ENCODE results near the gene NPR3.

The NPR3 gene

DNA sequence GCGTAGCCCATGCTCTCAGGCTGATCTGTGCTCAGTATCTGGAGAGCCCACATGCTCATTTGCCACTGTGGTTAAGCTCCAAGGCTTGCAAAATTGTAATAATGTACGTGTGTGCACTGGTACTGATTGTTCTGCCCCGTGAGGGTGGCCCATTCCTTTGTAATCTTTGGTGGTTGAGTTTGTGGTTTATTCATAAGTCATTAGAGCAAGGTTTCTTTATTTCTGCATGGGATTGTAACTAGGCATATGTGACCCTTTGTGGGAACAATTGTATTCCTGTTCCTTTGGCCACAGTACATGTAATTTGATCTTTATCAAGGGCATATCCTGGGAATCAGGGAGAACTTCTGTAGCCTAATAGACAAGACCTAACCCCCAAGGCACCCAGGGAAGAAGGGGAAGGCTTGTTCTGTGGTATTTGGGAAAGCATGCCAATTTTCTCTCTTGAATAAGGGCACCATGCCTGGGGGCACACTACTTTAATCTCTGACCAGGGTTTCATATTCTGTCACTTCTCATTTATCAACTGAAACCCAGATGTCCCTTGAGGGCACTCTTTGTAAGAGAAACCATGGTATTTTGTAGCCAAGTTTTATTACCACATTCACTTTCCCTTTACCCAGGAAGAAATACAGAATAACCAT is 74.6 kb downstream of the NPR3 start:
- TF ChIP-seq CREB1 (IDR thresholded peaks at IDR 0.05; ENCODE audit: low read depth) (no peak), ZBTB7A (IDR thresholded peaks at IDR 0.05; ENCODE audit: low read depth) (no peak), TEAD4 (IDR thresholded peaks at IDR 0.05) (no peak), EP300 (IDR thresholded peaks at IDR 0.05; ENCODE audit: borderline replicate concordance) (no peak), NFIC (IDR thresholded peaks at IDR 0.05) (no peak), CEBPB (IDR thresholded peaks at IDR 0.05) (no peak), FOXM1 (IDR thresholded peaks at IDR 0.05; ENCODE audit: borderline replicate concordance, low read depth) (no peak), TCF12 (IDR thresholded peaks at IDR 0.05; ENCODE audit: low read depth) (no peak), TAF1 (IDR thresholded peaks at IDR 0.05; ENCODE audit: low read depth) (no peak), EGR1 (IDR thresholded peaks at IDR 0.05) (no peak)
- TF ChIP-seq, protein P1, sequence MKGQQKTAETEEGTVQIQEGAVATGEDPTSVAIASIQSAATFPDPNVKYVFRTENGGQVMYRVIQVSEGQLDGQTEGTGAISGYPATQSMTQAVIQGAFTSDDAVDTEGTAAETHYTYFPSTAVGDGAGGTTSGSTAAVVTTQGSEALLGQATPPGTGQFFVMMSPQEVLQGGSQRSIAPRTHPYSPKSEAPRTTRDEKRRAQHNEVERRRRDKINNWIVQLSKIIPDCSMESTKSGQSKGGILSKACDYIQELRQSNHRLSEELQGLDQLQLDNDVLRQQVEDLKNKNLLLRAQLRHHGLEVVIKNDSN (IDR thresholded peaks at IDR 0.05), result no peak
- TF ChIP-seq, protein P2, sequence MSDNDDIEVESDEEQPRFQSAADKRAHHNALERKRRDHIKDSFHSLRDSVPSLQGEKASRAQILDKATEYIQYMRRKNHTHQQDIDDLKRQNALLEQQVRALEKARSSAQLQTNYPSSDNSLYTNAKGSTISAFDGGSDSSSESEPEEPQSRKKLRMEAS (IDR thresholded peaks at IDR 0.05), result no peak

DNA sequence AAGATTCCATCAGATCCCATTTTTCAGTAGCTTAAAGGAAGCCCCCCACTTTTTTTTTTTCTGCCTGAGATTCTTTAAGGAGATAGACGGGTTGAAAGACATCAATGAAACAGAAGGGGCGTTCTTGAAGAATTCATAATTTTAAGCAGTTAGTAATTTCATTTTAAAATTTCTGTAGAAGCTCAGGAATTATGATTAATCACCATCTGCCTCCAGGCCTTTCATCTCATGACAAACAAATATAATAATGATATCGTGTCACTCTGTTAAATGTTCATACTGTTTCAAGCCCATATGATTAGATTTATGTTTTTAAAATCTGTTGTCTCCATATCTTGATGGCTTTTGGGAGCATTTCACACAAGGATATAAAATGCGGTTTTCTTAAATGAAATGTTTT is 75.2 kb downstream of the NPR3 start:
- TF ChIP-seq ZBTB7A (IDR thresholded peaks at IDR 0.05; ENCODE audit: low read depth) (no peak), YY1 (IDR thresholded peaks at IDR 0.05; ENCODE audit: low read depth) (no peak), CEBPB (IDR thresholded peaks at IDR 0.05) (no peak), FOXM1 (IDR thresholded peaks at IDR 0.05; ENCODE audit: borderline replicate concordance, low read depth) (no peak), EP300 (IDR thresholded peaks at IDR 0.05; ENCODE audit: borderline replicate concordance) (no peak), RAD21 (IDR thresholded peaks at IDR 0.05; ENCODE audit: low read depth) (no peak), TAF1 (IDR thresholded peaks at IDR 0.05; ENCODE audit: low read depth) (no peak)

DNA sequence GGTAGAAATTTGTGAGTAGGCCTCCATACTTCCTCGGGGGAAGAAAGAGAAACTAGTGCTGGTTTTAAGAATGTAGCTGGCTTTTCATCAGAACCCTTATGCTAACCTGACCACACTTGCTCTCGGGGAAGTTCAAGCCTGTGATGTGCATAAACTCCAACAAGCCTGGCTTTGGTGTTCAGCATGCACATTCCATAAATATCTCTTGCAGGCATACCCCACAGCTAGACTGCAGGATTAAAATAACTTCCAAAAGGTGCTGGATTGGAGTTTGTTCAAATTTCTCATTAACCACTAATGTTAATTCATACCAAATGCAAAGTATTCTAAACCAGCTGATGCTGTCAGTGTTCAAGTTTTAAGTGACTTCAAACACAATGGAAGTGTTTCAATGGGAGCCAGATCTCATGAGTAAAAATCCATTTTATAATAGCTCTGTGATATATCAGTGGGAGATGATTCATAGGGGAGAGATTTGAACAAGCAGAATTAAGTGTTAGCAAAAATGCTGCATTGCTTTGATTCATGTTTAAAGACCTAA is 79.4 kb downstream of the NPR3 start:
- TF ChIP-seq YY1 (IDR thresholded peaks at IDR 0.05; ENCODE audit: low read depth), result no peak
- no peak for TF ChIP-seq ZBTB7A (IDR thresholded peaks at IDR 0.05; ENCODE audit: low read depth)
- no peak for TF ChIP-seq CEBPB (IDR thresholded peaks at IDR 0.05)
- no peak for TF ChIP-seq TAF1 (IDR thresholded peaks at IDR 0.05; ENCODE audit: low read depth)
- TF ChIP-seq TEAD4 (IDR thresholded peaks at IDR 0.05), result no peak
- TF ChIP-seq, protein P1 (IDR thresholded peaks at IDR 0.05), result no peak
- no peak for TF ChIP-seq EP300 (IDR thresholded peaks at IDR 0.05; ENCODE audit: borderline replicate concordance)
- TF ChIP-seq FOXM1 (IDR thresholded peaks at IDR 0.05; ENCODE audit: borderline replicate concordance, low read depth), result no peak
- no peak for TF ChIP-seq EGR1 (IDR thresholded peaks at IDR 0.05)
- no peak for TF ChIP-seq CREB1 (IDR thresholded peaks at IDR 0.05; ENCODE audit: low read depth)
- no peak for TF ChIP-seq RAD21 (IDR thresholded peaks at IDR 0.05; ENCODE audit: low read depth)
- no peak for TF ChIP-seq NFIC (IDR thresholded peaks at IDR 0.05)
- TF ChIP-seq, protein P2 (IDR thresholded peaks at IDR 0.05), result no peak
- no peak for TF ChIP-seq TCF12 (IDR thresholded peaks at IDR 0.05; ENCODE audit: low read depth)
- TF ChIP-seq, protein P3, sequence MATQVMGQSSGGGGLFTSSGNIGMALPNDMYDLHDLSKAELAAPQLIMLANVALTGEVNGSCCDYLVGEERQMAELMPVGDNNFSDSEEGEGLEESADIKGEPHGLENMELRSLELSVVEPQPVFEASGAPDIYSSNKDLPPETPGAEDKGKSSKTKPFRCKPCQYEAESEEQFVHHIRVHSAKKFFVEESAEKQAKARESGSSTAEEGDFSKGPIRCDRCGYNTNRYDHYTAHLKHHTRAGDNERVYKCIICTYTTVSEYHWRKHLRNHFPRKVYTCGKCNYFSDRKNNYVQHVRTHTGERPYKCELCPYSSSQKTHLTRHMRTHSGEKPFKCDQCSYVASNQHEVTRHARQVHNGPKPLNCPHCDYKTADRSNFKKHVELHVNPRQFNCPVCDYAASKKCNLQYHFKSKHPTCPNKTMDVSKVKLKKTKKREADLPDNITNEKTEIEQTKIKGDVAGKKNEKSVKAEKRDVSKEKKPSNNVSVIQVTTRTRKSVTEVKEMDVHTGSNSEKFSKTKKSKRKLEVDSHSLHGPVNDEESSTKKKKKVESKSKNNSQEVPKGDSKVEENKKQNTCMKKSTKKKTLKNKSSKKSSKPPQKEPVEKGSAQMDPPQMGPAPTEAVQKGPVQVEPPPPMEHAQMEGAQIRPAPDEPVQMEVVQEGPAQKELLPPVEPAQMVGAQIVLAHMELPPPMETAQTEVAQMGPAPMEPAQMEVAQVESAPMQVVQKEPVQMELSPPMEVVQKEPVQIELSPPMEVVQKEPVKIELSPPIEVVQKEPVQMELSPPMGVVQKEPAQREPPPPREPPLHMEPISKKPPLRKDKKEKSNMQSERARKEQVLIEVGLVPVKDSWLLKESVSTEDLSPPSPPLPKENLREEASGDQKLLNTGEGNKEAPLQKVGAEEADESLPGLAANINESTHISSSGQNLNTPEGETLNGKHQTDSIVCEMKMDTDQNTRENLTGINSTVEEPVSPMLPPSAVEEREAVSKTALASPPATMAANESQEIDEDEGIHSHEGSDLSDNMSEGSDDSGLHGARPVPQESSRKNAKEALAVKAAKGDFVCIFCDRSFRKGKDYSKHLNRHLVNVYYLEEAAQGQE (IDR thresholded peaks at IDR 0.05; ENCODE audit: low read depth), result no peak

DNA sequence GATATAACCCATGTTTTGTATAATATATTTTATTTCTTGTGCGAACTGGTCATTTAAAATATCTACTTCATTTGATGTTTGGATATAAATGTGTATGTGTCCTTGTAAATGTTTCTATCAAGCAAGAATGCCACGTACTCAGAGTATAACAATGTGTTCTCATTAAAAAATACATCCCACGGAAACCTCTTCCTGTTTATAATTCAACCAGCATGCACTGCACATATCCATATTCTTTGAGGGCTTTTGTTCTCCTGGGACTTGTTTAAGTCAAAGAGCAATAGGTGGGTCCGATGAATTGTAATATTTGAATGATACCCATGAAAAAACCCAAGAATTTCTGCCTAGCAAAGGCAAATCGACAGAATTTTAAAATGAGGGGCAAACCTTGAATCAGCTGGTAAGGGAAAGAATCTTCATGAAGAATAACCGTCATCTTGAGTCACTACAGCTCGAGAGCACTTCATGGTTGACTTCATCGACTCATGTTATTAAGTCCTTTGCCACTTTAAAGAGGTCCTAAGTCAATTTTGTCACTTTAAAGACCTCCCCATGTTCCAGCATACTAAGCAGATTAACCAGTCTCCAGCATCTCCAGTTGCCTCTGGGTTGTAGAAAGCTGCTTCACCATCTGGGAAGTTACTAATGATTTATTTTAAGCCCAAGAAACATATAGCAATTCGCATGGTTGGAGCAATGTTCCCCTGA is 80.6 kb downstream of the NPR3 start:
- TF ChIP-seq, protein P3 (IDR thresholded peaks at IDR 0.05; ENCODE audit: low read depth), result no peak
- TF ChIP-seq TEAD4 (IDR thresholded peaks at IDR 0.05), result no peak
- no peak for TF ChIP-seq TCF12 (IDR thresholded peaks at IDR 0.05; ENCODE audit: low read depth)
- no peak for TF ChIP-seq CREB1 (IDR thresholded peaks at IDR 0.05; ENCODE audit: low read depth)
- TF ChIP-seq, protein P1 (IDR thresholded peaks at IDR 0.05), result no peak
- TF ChIP-seq EP300 (IDR thresholded peaks at IDR 0.05; ENCODE audit: borderline replicate concordance), result no peak
- TF ChIP-seq NFIC (IDR thresholded peaks at IDR 0.05), result no peak
- TF ChIP-seq FOXM1 (IDR thresholded peaks at IDR 0.05; ENCODE audit: borderline replicate concordance, low read depth), result no peak
- TF ChIP-seq, protein P2 (IDR thresholded peaks at IDR 0.05), result no peak
- no peak for TF ChIP-seq YY1 (IDR thresholded peaks at IDR 0.05; ENCODE audit: low read depth)
- no peak for TF ChIP-seq CEBPB (IDR thresholded peaks at IDR 0.05)
- TF ChIP-seq TAF1 (IDR thresholded peaks at IDR 0.05; ENCODE audit: low read depth), result no peak
- TF ChIP-seq ZBTB7A (IDR thresholded peaks at IDR 0.05; ENCODE audit: low read depth), result no peak
- no peak for TF ChIP-seq EGR1 (IDR thresholded peaks at IDR 0.05)
- no peak for TF ChIP-seq RAD21 (IDR thresholded peaks at IDR 0.05; ENCODE audit: low read depth)

Measured in Ishikawa (cell line).